OCI-LY3 (cell line): Measurements from ENCODE around the gene TIMM23B.
"Not testable (repeated sequence)": the region's sequence is repeated elsewhere in the genome, so short reads cannot be mapped to it uniquely, and the experiment has no call there.

ENCODE experiments used
- EZH2phosphoT487 ChIP-seq: fragments of 200-600 bp; shearing (Covaris generic); IDR thresholded peaks from 2 replicates; pipeline ENCODE4 v1.6.1; 2018; ENCODE audit warnings: antibody characterized with exemption, mixed run types, low read depth
- TF ChIP-seq, protein P1 (sequence below): fragments of 200-600, 300-600 bp; sonication (generic); IDR thresholded peaks from 2 replicates; pipeline ENCODE4 v1.5.1; 2014; ENCODE audit warnings: antibody characterized with exemption, low read length, low read depth

DNA sequence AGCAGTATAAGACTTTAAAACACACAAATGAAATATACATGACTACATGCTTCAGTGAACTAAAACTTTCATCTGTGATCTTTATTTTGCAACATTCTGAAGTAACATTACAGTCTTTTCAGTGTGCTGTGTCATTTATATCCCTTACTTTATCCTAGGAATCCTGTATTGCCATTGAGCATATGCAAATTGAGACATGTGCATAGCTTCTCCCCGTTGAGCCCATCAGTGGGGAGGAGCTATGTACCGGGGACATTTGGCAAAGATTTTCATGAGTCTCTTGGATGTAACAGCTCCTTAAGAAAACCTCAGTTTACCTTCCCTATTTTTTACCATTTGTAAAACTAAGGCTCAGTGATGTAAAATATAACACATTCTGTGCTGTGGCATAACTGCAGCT is 29.6 kb downstream of the TIMM23B start:
- TF ChIP-seq, protein P1, sequence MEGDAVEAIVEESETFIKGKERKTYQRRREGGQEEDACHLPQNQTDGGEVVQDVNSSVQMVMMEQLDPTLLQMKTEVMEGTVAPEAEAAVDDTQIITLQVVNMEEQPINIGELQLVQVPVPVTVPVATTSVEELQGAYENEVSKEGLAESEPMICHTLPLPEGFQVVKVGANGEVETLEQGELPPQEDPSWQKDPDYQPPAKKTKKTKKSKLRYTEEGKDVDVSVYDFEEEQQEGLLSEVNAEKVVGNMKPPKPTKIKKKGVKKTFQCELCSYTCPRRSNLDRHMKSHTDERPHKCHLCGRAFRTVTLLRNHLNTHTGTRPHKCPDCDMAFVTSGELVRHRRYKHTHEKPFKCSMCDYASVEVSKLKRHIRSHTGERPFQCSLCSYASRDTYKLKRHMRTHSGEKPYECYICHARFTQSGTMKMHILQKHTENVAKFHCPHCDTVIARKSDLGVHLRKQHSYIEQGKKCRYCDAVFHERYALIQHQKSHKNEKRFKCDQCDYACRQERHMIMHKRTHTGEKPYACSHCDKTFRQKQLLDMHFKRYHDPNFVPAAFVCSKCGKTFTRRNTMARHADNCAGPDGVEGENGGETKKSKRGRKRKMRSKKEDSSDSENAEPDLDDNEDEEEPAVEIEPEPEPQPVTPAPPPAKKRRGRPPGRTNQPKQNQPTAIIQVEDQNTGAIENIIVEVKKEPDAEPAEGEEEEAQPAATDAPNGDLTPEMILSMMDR, result not testable (repeated sequence)
- TF ChIP-seq EZH2phosphoT487, result not testable (repeated sequence)
